G401 (cell line): Measurements from ENCODE around the gene MID1. TPM values are rescaled to one million over a fixed set of nuclear protein-coding genes. Genes with fewer than 3 reads are reported as not detected.

Experiments used
- DNase-seq: peaks from one replicate; pipeline ENCODE4 v3.0.0-alpha.2; 2015; ENCODE audit warnings: low spot score
- in situ Hi-C: cut with HindIII; loops from 2 replicates; pipeline ENCODE4 v1.10.0; 2016; ENCODE audit warnings: low sequenced_read_pairs, mixed read lengths
- total RNA-seq: library from RNA; depleted of rRNA; stranded (reverse); fragments of >200 nt; shearing (Covaris generic); gene quantifications from 2 replicates; pipeline ENCODE4 v1.2.3, GENCODE V29; 2014

Gene MID1
- total RNA-seq, 1 experiment from 2014 or later: 0.07 TPM

GRCh38 chrX:10512258-10512657 lies 108.1 kb downstream of the MID1 start:
- in situ Hi-C loops: no loop called here

GRCh38 chrX:10509397-10509796 lies 111.0 kb downstream of the MID1 start:
- DNase-seq: no peak
- in situ Hi-C loops: no loop called here

More at GRCh38 chrX:10512258-10512657, 108.1 kb downstream of the MID1 start:
- DNase-seq: no peak

GRCh38 chrX:10508891-10509290 lies 111.5 kb downstream of the MID1 start:
- in situ Hi-C loops: no loop called here
- DNase-seq: no peak

- in situ Hi-C loops: no loop called here
- no peak for DNase-seq
Measured at GRCh38 chrX:10507876-10508275, 112.5 kb downstream of the MID1 start.

GRCh38 chrX:10507181-10507580 lies 113.2 kb downstream of the MID1 start:
- no peak for DNase-seq
- in situ Hi-C loops: no loop called here

- DNase-seq: no peak
- in situ Hi-C loops: no loop called here
Measured at GRCh38 chrX:10506781-10507180, 113.6 kb downstream of the MID1 start.

- no peak for DNase-seq
- in situ Hi-C loops: no loop called here
Measured at GRCh38 chrX:10505726-10506125, 114.7 kb downstream of the MID1 start.

GRCh38 chrX:10502961-10503360 lies 117.4 kb downstream of the MID1 start:
- in situ Hi-C loops: no loop called here
- no peak for DNase-seq

GRCh38 chrX:10501611-10502010 lies 118.8 kb downstream of the MID1 start:
- DNase-seq: no peak
- in situ Hi-C loops: no loop called here

GRCh38 chrX:10496345-10496965 lies 123.9 kb downstream of the MID1 start:
- DNase-seq: no peak
- in situ Hi-C loops: no loop called here

GRCh38 chrX:10495677-10496076 lies 124.7 kb downstream of the MID1 start:
- in situ Hi-C loops: no loop called here
- DNase-seq: no peak

GRCh38 chrX:10492250-10492649 lies 128.1 kb downstream of the MID1 start:
- DNase-seq: no peak
- in situ Hi-C loops: no loop called here

GRCh38 chrX:10486373-10486772 lies 134.0 kb downstream of the MID1 start:
- no peak for DNase-seq
- in situ Hi-C loops: no loop called here

GRCh38 chrX:10485326-10485725 lies 135.1 kb downstream of the MID1 start:
- DNase-seq: no peak
- in situ Hi-C loops: no loop called here

GRCh38 chrX:10484683-10485247 lies 135.6 kb downstream of the MID1 start:
- no peak for DNase-seq
- in situ Hi-C loops: no loop called here

GRCh38 chrX:10483191-10483831 lies 137.1 kb downstream of the MID1 start:
- no peak for DNase-seq
- in situ Hi-C loops: no loop called here

GRCh38 chrX:10482708-10483107 lies 137.7 kb downstream of the MID1 start:
- in situ Hi-C loops: no loop called here
- no peak for DNase-seq

- in situ Hi-C loops: no loop called here
- DNase-seq: no peak
Measured at GRCh38 chrX:10482261-10482660, 138.1 kb downstream of the MID1 start.

GRCh38 chrX:10480861-10481260 lies 139.5 kb downstream of the MID1 start:
- in situ Hi-C loops: no loop called here
- no peak for DNase-seq

GRCh38 chrX:10479508-10479907 lies 140.9 kb downstream of the MID1 start:
- in situ Hi-C loops: no loop called here
- DNase-seq: no peak

GRCh38 chrX:10477525-10477924 lies 142.9 kb downstream of the MID1 start:
- peak; percentile 15 for DNase-seq
- in situ Hi-C loops: no loop called here
